ENCODE results near the gene IL17D.

DNA sequence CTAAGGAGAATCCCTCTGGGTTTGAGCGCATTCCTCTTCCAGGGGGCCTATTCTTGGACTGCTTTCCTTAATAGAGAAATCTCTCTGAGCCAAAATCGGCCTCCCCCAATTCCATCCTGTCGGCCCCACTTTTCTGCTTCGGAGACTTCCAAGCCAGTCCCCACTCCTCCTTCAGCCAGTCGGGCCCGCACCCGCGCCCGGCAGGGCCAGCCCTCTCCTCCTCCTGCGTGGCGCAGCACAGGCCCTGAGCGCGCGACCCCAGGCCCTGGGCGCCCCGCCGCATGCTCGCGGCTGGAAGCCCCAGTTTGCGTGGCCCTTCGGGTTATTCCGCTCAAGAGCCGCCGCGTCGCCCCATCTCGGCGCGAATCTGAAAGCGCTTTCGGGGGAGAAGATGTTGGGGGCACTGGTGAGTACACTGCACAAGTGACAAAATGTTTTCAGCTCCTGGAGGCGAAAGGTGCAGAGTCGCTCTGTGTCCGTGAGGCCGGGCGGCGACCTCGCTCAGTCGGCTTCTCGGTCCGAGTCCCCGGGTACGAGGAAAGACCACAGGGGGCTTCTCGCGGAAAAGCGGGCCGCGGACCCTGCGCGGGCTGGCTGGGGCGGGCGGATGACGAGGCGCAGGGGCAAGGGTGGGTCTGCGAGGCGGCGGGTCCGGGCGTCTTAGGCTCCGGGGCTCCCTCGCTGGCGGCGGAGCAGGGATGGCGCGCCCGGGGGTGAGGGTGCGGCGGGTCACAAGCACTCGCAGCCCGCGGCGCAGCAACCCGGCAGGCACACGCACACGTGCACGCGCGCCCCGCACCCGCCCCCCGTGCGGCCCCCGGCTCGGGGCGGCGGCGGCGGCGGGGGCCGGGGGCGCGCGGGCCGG, at the start of gene IL17D:
- TF ChIP-seq, protein P1, sequence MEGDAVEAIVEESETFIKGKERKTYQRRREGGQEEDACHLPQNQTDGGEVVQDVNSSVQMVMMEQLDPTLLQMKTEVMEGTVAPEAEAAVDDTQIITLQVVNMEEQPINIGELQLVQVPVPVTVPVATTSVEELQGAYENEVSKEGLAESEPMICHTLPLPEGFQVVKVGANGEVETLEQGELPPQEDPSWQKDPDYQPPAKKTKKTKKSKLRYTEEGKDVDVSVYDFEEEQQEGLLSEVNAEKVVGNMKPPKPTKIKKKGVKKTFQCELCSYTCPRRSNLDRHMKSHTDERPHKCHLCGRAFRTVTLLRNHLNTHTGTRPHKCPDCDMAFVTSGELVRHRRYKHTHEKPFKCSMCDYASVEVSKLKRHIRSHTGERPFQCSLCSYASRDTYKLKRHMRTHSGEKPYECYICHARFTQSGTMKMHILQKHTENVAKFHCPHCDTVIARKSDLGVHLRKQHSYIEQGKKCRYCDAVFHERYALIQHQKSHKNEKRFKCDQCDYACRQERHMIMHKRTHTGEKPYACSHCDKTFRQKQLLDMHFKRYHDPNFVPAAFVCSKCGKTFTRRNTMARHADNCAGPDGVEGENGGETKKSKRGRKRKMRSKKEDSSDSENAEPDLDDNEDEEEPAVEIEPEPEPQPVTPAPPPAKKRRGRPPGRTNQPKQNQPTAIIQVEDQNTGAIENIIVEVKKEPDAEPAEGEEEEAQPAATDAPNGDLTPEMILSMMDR (IDR thresholded peaks at IDR 0.05), result peak in 1 of 5 experiments; percentile 17
- no peak for TF ChIP-seq POLR2AphosphoS5 (IDR thresholded peaks at IDR 0.05)
- TF ChIP-seq POLR2A (IDR thresholded peaks at IDR 0.05), result no peak
- TF ChIP-seq EP300 (IDR thresholded peaks at IDR 0.05; ENCODE audit: low read depth), result no peak

Data from transverse colon (tissue), 4 donors.